GM21786 (cell line): ENCODE data around the gene IFRD1.
"Not testable (repeated sequence)": the region's sequence is repeated elsewhere in the genome, so short reads cannot be mapped to it uniquely, and the experiment has no call there.

Source experiments
- ATAC-seq: cut with Tn5 transposase; IDR thresholded peaks from one replicate; pipeline ENCODE4 v1.9.1; 2021; ENCODE audit not compliant: unreplicated experiment

Gene IFRD1

DNA sequence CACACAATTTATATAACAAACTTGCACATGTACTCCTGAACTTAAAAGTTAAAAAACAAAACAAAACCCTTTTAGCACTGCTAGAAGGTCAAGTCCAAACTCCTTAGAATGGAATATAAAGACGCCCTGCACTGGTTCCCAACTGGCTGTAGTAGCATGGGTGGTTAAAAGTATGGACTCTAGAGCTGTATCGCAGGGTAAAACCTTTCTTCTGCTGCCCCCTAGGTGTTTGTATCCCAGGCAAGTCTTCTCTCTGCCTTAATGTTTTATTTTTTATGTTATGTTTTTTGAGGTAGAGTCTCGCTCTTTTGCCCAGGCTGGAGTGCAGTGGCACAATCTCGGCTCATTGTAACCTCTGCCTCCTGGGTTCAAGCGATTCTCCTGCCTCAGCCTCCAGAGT lies 65.7 kb downstream of the IFRD1 start:
- ATAC-seq, result no peak

DNA sequence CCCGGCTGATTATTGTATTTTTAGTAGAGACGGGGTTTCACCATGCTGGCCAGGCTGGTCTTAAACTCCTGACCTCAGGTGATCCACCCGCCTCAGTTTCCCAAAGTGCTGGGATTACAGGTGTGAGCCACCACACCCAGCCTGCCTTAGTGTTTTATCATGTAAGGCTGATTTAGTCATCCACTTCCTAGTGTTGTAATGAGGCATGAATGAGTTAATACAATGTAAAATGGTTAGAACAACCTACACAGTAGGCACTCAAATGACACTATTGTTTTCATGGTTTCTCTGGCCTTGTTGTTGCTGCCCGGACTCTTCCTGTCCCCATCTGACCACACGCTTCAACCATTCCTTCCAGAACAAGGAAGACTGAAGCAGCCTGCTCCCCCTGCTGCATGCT lies 66.2 kb downstream of the IFRD1 start:
- not testable (repeated sequence) for ATAC-seq

DNA sequence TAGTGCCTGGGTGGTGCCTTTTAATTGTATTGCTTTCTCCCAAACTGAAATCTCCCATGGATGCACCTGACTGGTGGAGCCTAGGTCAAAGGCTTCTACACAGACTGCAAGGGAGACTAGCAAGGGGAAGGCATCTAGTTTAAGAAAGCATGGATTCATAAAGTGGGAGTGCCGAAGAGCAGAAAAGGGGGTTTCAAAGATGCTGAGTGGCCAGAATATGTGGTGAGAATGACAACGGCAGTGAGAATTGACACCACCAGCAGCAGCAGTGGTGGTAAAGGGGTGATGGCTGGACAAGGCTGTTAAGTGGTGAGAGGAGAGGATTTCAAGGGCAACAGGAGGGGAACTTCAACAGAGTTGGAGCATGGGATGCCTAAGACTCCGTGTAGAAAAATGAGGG lies 67.2 kb downstream of the IFRD1 start:
- no peak for ATAC-seq

DNA sequence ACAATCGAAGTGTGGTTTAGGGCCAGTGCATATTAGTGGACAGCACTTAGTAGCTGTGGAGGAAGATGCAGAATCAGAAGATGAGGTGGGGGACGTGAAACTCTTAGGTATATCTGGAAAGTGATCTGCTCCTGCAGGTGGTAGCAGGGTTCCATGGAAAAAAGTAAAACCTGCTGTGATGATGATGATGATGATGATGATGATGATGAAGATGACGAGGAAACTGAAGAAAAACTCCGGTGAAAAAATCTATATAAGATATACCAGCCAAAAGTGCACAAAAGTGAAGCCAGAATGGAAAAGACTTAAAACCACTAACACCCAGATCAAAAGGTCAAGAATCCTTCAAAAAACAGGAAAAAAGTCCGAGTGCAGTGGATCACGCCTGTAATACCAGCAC lies 70.5 kb downstream of the IFRD1 start:
- ATAC-seq, result no peak

DNA sequence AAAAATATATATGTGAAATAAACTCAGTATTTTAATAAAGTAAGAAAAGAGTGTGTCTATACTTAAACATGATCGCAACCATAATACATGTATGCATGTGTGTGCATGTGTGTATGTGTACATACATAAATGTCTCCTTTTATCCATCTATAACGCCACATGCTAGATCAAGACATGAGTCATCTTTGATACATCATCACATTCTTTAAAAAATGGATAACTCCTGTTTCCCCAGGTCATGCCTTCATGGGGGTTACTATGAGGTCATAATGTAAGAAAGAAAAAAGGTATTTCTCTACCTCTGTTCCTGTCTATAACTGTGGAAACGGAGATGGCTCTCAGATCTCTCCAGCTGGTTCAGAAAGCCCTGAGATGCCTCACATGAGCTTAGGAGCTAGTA lies 71.7 kb downstream of the IFRD1 start:
- ATAC-seq, result no peak

DNA sequence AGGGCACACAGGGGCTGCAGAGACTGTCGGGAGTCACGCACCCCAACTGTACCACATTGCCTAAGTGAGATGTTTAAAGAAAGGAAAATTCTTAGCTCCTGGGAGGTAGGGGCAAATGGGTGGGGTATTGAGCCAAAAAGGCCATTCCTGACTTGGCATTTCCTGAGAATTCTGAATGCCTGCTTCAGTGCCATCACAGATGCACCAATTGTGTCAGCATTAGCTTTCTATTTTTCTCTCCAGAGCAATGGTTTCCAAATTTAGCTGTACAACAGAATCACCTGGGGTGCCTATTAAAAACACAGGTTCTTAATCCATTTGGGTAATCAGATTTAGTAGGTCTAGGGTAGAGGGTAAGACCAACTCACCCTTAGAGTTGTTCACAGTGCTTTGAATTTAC lies 73.6 kb downstream of the IFRD1 start:
- no peak for ATAC-seq
